HG02973 (cell line): ENCODE results near the gene ATRNL1.

Experiments used
- ATAC-seq: cut with Tn5 transposase; IDR thresholded peaks from one replicate; pipeline ENCODE4 v1.9.1; 2021; ENCODE audit warnings: moderate library complexity; ENCODE audit not compliant: unreplicated experiment

The ATRNL1 gene

DNA sequence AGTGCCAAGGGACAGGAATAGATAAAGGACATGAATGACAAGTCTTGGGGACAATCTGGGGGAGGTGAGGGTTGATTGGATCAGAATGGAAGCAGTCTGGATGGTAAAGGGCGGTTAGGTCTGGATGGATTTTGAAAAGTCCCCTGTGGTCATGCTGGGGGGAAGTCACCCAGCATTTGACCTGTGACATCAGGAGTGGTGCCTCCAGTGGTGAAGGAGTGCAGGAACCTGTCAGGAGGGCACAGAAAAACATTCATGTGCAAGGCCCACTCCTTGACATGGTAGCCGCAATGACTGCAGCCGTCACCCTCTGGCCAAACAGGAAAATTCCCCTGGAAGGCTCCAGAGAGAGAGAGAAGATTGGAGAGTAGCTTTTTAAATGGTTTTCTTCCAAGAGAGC, 875.1 kb downstream of the ATRNL1 start:
- ATAC-seq: no peak

DNA sequence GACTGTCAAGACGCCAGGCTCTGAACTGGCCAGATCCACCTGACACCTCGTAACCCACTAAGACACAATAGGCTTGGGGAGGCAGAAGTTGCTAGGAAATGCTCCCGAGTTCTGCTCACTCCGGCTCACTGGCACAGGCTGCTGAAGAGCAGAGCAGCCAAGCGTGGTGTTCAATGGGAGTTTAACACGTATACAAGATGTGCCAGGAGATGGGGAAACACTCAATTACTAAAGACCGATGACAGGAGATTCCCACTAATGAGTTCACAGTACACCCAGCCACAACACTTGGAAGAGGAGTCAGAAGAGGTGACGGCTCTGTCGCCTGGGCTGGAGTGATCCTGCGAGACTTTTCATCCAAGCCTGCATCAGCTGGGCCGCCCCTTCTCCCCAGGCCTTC, 876.4 kb downstream of the ATRNL1 start:
- no peak for ATAC-seq

DNA sequence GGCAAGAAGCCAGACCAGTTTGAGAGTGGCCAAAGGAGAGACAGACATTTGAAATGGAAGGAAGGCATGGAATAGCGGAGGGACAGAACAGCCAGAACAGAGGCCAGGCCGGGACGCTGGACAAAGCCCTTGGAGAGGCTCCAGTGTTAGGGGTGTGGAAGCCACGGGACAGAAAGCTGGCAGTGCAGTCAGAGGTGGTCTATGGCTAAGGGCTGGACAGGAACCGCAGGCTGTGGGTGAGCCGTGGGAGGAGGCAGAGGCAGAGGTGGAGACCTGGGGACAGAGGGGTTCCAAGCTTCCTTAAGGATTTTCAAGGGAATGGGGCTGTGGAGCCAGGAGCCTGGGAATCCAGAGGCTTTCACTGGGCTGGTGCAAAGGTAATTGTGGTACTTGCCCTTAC, 878.8 kb downstream of the ATRNL1 start:
- no peak for ATAC-seq

DNA sequence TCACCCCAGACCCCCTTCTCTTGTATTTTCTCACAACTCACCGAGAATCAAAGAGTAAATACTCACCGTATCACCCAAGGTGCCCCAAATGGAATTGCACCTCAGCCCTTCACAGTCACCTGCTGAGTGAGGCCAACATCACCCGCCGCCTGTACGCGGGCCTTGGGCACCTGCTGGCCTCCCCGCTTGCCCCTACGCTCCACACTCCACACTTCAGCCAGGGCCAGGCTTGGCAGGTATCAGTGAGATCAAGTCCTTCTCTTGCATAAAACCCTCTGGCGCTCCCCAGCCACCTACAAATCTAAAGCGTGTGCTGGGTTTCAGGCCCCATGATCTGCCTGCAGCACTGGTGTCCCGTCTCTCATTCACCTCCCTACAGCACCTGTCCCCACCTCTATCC, 879.3 kb downstream of the ATRNL1 start:
- ATAC-seq: no peak

DNA sequence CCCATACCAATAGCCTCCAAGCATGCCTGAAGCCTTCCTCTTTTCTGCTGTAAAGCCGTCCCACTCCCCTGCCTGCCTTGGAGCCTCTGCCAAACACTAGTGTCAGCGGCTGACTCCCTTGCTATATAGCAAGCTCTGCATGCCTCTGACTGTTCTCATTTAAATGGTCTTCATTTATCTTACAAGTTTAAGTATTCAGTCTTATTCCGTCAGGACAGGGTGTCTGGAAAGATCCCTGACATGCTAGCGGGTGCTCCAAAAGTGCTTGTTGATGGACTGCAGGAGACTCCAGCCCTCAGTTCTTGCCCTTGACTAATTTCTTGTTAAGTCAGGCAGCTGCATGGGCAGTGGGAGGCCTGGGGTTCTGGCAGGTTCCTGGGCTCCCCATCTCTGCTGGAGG, 881.2 kb downstream of the ATRNL1 start:
- ATAC-seq: no peak

DNA sequence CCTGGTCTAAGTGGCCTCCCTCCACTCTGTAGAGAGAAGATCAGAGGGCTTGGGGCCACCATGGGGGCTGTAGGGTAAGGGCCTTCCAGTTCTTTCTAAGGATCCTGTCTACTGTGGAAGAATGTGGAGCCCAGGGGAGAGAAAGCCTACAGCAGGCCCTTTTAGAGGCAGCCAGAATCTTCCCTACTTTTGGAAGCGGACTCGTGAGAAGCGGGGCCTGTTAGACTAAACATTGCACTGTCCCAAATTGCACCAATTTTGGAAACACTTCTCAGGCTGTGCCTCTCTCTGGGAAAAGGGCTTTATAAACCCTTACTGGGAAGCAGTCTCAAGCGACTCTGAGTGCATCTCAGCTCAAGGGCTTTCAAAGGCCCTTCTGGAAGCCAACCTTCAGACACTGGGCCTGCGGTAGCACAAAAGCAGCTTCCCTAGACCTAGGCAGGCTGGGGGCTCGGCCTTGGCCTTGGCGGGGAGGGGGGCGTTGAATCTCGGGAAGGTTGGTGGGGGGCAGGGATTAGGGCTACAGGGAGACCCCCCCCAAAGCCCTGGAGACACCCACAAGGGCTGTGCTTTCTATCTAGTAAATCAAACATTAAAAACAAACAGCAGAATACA, 881.8 kb downstream of the ATRNL1 start:
- ATAC-seq: no peak

DNA sequence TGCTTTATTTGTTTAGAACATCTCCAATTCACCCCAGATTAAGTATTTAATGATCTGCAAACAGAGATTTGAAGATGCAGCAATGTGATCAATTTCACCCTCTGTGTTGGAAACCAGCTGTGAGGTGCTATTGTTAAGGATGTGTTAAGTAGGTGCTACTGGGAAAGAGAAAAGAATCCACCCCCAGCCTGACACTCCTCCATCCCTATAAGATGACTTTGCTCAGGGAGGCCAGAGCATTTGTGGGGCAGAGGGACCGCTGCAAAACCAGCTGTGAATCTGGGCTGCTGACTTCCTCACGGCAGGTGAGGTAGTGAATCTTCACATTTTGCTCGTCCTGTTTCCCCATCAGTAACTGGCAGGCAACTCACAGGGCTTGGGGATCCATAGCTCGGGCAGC, 882.3 kb downstream of the ATRNL1 start:
- no peak for ATAC-seq

DNA sequence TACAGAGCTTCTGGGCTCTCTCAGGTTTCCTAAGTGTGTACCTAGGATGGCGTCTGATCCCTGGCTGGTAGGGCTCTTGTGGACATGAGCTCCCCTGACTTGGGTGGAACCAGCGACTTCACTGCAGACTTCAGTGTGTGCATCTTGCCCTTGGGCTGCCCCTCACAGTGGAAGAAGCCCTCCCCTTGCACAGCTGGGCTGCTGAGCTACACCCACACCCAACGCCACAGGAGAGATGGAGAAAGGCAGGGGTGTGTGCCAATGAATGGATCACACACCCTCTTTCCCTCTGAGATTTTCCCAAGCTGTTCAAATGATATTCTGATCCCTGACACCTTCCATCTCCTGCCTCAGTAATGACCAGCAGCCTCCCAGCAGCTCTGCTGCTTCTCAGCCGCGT, 883.2 kb downstream of the ATRNL1 start:
- ATAC-seq: no peak

DNA sequence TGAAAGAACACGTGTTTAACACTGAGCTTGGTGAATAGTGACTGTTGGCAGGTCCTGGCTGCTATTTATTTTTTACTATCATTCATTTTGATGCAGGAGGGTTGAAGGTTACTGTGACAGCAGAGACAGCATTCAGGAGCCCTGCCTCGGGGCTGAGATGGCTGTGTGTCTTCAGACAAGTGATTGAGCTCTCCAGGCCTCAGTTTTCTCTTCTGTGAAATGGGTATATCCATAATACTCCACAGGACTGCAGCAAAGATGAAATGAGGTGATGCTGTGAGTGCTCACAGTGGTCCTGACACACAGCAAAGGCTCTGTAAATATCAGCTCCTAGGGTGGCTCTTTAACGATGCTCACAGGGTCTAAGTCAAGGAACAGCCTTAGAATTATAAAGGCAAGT, 884.7 kb downstream of the ATRNL1 start:
- ATAC-seq: no peak

DNA sequence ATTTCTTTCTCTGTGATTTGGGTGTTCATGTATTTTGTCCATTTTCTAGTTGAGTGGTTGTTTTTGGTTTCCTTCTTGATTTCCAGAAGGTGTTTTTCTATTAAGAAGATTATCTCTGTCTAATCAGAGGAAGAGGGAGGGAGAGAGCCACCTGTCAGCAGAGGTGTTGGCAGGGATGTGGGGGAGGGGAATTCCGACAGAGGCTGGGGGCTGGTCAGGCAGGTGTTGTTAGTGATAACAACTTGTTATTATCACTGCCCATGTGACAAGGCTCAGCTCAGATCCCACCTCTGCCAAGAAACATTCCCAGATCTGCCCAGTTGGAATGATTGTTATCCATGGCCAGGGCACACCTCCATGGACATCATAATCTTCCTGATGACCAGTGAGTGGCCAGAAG, 886.4 kb downstream of the ATRNL1 start:
- no peak for ATAC-seq

- no peak for ATAC-seq
Measured at GRCh38 chr10:115980470-115980869, 887.3 kb downstream of the ATRNL1 start.

GRCh38 chr10:115981081-115981480, 887.9 kb downstream of the ATRNL1 start:
- ATAC-seq: no peak

DNA sequence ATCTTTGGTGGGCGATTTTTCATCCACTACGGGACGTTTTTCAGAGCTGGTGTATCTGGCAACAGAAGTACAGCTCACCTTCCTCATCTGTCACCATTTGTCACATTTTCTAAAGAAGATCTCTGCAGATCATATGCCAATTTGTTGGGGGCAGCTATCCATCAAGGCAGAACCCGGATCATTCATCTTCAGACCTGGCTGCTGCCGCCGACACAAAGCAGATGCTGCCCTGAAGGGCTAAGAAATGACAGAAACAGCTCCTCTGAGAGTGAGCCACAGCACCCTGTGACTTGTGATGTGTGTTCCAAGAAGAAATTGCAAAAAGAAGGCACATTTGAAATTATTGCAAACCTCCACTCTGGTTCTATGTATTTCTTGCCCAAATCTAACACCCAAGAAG, 888.9 kb downstream of the ATRNL1 start:
- no peak for ATAC-seq

- no peak for ATAC-seq
Measured at GRCh38 chr10:115982526-115982925, 889.4 kb downstream of the ATRNL1 start.

GRCh38 chr10:115985786-115986185, 892.6 kb downstream of the ATRNL1 start:
- ATAC-seq: no peak

DNA sequence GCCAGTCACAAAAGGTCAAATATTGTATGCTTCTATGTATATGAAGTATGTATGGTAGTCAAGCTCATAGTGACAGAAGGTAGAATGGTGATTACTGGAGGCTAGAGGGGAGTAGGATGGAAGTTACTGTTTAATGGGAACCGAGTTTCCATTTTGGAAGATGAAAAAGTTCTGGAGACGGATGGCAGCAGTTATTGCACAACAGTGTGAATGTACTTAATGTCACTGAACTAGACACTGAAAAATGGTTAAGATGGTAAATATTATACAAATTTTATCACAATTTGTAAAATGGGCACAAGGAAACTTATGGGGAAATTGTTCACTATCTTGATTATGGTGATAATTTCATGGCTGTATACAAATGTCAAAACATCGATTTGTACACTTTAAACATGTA, 895.2 kb downstream of the ATRNL1 start:
- ATAC-seq: no peak

GRCh38 chr10:115989621-115990020, 896.5 kb downstream of the ATRNL1 start:
- no peak for ATAC-seq

GRCh38 chr10:115992236-115992986, 899.2 kb downstream of the ATRNL1 start:
- no peak for ATAC-seq

GRCh38 chr10:115996031-115996430, 902.9 kb downstream of the ATRNL1 start:
- ATAC-seq: no peak

- ATAC-seq: no peak
Measured at GRCh38 chr10:115998301-115998700, 905.1 kb downstream of the ATRNL1 start.
